ENCODE data around the gene PPOX. TPM values are rescaled to one million over a fixed set of nuclear protein-coding genes. Genes with fewer than 3 reads are reported as not detected.

PPOX gene
- total RNA-seq, 4 donors from 2014 or later: 2.8 to 19.2 (median 11.8) TPM

GRCh38 chr1:161139766-161140165, 26.5 kb upstream of the PPOX start:
- Histone ChIP-seq H3K9me3 (no peaks in the 10 kb centered on the region), H3K27me3 (no peaks in the 10 kb centered on the region), H3K27ac (no peak overlapping the region), H3K36me3 (no peaks in the 10 kb centered on the region), H3K4me1 (peaks cover 0 to 4% (median 2%) of the 10 kb centered on the region in 4 donors), H3K4me3 (no peak overlapping the region)
- intact Hi-C loops (cut with DNase I; ENCODE audit: low total_unique reads): no loop called here
- DNase-seq: no peak
- WGBS, 2 donors (ENCODE audit: low coverage in 1 of 2): 49 to 56% methylated on average over 1 of the region's 1 CpG
- in situ Hi-C loops (cut with MboI; ENCODE audit: low pct_ligation_motif_present in 1 of 4, low pct_unique_long_range_greater_than_20kb in 1 of 4, low sequenced_read_pairs in 3 of 4): no loop called here
- no peak for TF ChIP-seq EP300 (IDR thresholded peaks at IDR 0.05; ENCODE audit: low read depth)
- TF ChIP-seq POLR2A (IDR thresholded peaks at IDR 0.05): no peak
- TF ChIP-seq POLR2AphosphoS5 (IDR thresholded peaks at IDR 0.05): no peak
- peak; percentile 30 to 42 (median 38) for TF ChIP-seq CTCF (IDR thresholded peaks at IDR 0.05)

- peaks cover 0 to 3% (median 0%) of the 10 kb centered on the region in 4 donors for H3K4me1 ChIP-seq
- H3K36me3 ChIP-seq: no peaks in the 10 kb centered on the region
- H3K9me3 ChIP-seq: no peaks in the 10 kb centered on the region
- H3K27ac ChIP-seq: no peak overlapping the region
- 95 to 96% methylated on average over 5 to 29 of the region's 29 CpGs for WGBS, 2 donors (ENCODE audit: low coverage in 1 of 2)
- no peak for DNase-seq
- intact Hi-C loops (cut with DNase I; ENCODE audit: low total_unique reads): no loop called here
- TF ChIP-seq POLR2AphosphoS5 (IDR thresholded peaks at IDR 0.05) (no peak), CTCF (IDR thresholded peaks at IDR 0.05) (no peak), EP300 (IDR thresholded peaks at IDR 0.05; ENCODE audit: low read depth) (no peak), POLR2A (IDR thresholded peaks at IDR 0.05) (no peak)
- in situ Hi-C loops (cut with MboI; ENCODE audit: low pct_ligation_motif_present in 1 of 4, low pct_unique_long_range_greater_than_20kb in 1 of 4, low sequenced_read_pairs in 3 of 4): no loop called here
- no peak overlapping the region for H3K4me3 ChIP-seq
- H3K27me3 ChIP-seq: no peaks in the 10 kb centered on the region
These were observed 25.3 kb upstream of the PPOX start for GRCh38 chr1:161140755-161141400.

- intact Hi-C loops (cut with DNase I; ENCODE audit: low total_unique reads): no loop called here
- TF ChIP-seq CTCF (IDR thresholded peaks at IDR 0.05) (no peak), POLR2AphosphoS5 (IDR thresholded peaks at IDR 0.05) (no peak), EP300 (IDR thresholded peaks at IDR 0.05; ENCODE audit: low read depth) (no peak), POLR2A (IDR thresholded peaks at IDR 0.05) (no peak)
- no peak overlapping the region for H3K4me3 ChIP-seq
- no peaks in the 10 kb centered on the region for H3K4me1 ChIP-seq
- H3K27ac ChIP-seq: no peak overlapping the region
- no peaks in the 10 kb centered on the region for H3K9me3 ChIP-seq
- in situ Hi-C loops (cut with MboI; ENCODE audit: low pct_ligation_motif_present in 1 of 4, low pct_unique_long_range_greater_than_20kb in 1 of 4, low sequenced_read_pairs in 3 of 4): no loop called here
- H3K27me3 ChIP-seq: no peaks in the 10 kb centered on the region
- DNase-seq: no peak
- no peaks in the 10 kb centered on the region for H3K36me3 ChIP-seq
- 81 to 84% methylated on average over 2 to 3 of the region's 3 CpGs for WGBS, 2 donors (ENCODE audit: low coverage in 1 of 2)
These were observed 20.4 kb upstream of the PPOX start for GRCh38 chr1:161145832-161146231.

- H3K9me3 ChIP-seq: no peaks in the 10 kb centered on the region
- H3K36me3 ChIP-seq: no peaks in the 10 kb centered on the region
- 13 to 27% methylated on average over 9 of the region's 9 CpGs for WGBS, 2 donors (ENCODE audit: low coverage in 1 of 2)
- H3K4me1 ChIP-seq: peaks cover 0 to 19% (median 7%) of the 10 kb centered on the region in 4 donors
- H3K27ac ChIP-seq: peak overlapping the region; percentile 90 to 96 (median 92)
- DNase-seq: no peak
- TF ChIP-seq EP300 (IDR thresholded peaks at IDR 0.05; ENCODE audit: low read depth): no peak
- H3K4me3 ChIP-seq: peak overlapping the region; percentile 50 to 85 (median 70)
- in situ Hi-C loops (cut with MboI; ENCODE audit: low pct_ligation_motif_present in 1 of 4, low pct_unique_long_range_greater_than_20kb in 1 of 4, low sequenced_read_pairs in 3 of 4): no loop called here
- no peaks in the 10 kb centered on the region for H3K27me3 ChIP-seq
- intact Hi-C loops (cut with DNase I; ENCODE audit: low total_unique reads): no loop called here
These were observed 13.1 kb upstream of the PPOX start for GRCh38 chr1:161153176-161153575.
